ENCODE measurements around the gene PRRC2B.
A peak's percentile ranks its signal among the peaks of the same experiment; 100 is the strongest.

Gene PRRC2B

GRCh38 chr9:131522257-131523085, 128.6 kb downstream of the PRRC2B start:
- no peak for DNase-seq

DNA sequence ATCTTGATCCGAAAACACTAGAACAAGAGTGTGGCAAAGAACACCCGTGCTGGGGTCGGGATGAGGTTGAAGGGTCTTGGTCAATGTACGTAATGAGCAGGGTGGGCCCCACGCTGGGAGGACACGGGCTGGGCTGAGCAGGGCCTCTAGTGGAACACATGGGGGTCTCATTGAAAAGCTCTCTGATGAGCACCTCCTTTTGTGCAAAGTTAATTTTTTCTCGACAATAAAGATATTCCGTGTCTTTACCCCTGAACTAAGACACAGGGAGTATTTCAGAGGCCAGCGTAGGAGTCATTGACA, 129.2 kb downstream of the PRRC2B start:
- no peak for DNase-seq

- no peak for DNase-seq
Observed at GRCh38 chr9:131523451-131524435, 129.9 kb downstream of the PRRC2B start.

- no peak for DNase-seq
Observed at GRCh38 chr9:131524665-131525315, 130.9 kb downstream of the PRRC2B start.

DNA sequence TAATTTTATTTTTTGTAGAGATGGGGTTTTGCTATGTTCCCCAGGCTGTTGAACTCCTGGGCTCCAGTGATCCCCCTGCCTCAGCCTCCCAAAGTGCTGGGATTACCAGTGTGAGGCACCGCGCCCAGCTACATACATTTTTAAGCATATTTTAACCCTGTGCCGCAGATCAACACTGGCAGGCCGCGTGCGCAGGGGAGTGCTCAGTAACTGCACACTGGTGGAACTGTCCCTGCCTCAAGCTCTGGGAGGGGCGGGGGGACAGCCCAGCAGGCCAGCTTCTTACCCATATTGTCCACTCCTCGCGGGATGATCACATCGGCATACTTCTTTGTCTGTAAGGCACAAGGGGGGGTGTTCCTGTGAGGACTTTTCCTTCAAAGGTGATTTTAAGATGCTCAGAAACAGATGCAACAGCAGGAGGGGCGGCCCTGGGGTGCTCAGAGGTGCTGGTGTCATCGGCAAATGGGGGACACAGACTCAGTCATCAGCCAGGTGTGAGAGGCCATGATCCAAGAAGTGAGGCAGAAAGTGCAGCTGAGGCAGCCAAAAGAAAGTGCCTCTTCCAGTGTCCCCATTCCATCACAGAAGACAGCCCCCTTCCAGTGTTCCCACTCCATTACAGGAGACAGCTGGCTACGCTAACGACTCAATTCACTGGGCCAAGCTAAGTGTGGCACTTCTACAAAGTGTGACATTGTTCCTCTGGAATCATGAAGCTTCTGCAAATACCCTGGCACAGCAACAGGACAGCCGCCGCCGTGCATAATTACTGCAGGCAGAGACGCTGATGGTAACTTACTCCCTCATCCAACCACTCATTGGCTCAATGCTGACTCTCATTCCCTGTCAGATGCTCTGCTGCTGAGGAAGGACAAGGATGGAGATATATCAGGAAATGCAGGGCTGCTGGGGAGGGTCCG, 132.0 kb downstream of the PRRC2B start:
- DNase-seq, result no peak

- no peak for DNase-seq
Observed at GRCh38 chr9:131528186-131528585, 134.3 kb downstream of the PRRC2B start.

GRCh38 chr9:131528886-131529505, 135.1 kb downstream of the PRRC2B start:
- no peak for DNase-seq

- DNase-seq, result no peak
Observed at GRCh38 chr9:131529597-131530545, 136.0 kb downstream of the PRRC2B start.

DNA sequence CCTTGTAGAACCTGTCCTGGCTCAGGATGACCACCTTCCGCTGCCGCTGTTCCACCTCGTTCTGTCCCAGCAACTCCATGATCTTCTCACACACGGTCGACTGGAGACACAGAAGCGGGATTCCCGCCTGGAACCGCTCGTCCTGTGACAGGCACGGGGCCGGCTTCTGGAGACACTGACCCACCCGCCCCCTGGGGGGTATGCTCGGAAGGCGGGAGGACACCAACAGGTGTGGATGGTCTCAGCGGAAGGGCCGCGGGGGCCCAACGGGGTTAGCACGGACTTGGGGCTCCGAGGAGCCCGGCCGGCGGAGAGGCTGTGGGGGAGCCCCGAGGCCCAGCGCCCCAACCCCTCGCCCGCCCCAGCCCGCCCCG, 136.6 kb downstream of the PRRC2B start:
- no peak for DNase-seq

DNA sequence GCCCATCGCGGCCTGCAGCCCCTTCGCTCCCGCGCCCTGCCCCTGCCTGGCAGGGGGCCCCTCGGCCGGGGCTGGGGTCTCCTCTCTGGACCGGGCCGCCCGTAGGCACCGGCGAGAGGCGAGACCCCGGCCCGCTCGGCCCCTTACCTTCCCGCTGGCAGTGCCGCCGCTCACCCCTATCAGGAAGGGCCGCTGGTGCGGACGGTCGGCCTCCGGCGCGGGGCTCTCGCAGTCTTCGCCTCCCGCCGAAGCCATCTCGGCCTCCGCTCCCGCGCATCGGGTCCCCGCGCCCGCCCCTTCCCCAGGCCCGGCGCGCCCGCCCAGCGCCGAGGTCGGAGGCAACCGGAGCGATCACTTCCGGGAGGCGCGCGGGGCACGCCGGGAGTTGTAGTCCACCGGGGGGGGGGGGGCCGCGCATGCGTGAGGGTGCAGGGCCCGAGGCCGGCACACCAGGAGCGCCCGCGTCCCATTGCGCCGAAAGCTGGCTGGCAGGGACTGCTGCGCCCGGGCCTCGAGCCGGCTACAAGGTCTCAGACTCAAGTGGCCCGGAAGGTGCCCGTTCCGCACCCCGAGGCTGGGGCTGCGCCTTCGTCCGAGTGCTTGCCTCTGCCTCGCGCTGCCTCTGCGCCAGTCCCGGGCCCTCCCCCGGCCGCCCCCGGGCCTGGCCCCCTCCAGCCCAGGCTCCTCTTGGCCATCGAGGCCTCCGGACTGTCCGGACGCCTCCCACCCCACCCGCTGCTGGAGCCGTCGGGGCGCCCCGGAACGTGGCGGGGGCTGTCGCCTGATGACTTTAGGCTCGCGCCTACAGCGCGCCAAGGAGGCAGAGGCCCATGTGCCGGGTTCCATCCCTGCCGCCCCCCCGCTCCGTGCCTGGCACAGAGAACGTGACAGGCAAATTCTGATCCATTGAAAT, 137.3 kb downstream of the PRRC2B start, which contains the start of gene UCK1:
UCK1 (minus strand) TSS at position 344 of the 913 bp plus-strand sequence; CDS start at position 255, 89 bp downstream.
- peak in 1 of 2 experiments; percentile 17 for DNase-seq

- DNase-seq, result no peak
Observed at GRCh38 chr9:131534721-131535237, 140.9 kb downstream of the PRRC2B start.

- DNase-seq, result no peak
Observed at GRCh38 chr9:131537946-131538345, 144.1 kb downstream of the PRRC2B start.

DNA sequence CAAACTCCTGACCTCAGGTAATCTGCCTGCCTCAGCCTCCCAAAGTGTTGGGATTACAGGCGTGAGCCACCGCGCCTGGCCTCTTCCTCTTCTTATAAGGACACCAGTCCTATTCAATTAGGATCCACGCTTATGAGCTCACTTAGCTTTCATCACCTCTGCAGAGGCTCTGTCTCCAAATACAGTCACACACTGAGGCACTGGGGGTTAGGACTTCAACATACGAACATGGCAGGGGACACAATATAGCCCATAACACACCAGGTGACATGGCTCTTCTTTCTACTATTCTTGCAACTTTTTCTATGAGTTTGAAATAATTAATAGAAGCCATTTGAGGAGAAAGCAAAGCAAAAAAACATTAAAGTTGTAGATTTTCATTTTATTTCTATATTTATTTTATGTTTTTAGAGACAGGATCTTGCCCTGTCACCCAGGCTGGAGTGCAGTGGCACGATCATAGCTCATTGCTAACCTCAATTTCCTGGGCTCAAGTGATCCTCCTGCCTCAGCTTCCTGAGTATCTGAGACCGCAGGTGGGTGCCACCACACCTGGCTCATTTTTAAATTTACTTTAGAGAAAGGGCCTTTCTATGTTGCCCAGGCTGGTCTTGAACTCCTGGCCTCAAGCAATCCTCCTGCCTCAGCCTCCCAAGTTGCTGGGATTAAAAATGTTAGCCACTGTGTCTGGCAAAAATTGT, 145.5 kb downstream of the PRRC2B start:
- DNase-seq, result no peak

- no peak for DNase-seq
Observed at GRCh38 chr9:131543141-131543540, 149.3 kb downstream of the PRRC2B start.

- no peak for DNase-seq
Observed at GRCh38 chr9:131545003-131545785, 151.3 kb downstream of the PRRC2B start, which contains the start of gene PRRT1B. TSS of gene PRRT1B (plus strand) at chr9:131545523. CDS start at chr9:131545616, 93 bp downstream.

DNA sequence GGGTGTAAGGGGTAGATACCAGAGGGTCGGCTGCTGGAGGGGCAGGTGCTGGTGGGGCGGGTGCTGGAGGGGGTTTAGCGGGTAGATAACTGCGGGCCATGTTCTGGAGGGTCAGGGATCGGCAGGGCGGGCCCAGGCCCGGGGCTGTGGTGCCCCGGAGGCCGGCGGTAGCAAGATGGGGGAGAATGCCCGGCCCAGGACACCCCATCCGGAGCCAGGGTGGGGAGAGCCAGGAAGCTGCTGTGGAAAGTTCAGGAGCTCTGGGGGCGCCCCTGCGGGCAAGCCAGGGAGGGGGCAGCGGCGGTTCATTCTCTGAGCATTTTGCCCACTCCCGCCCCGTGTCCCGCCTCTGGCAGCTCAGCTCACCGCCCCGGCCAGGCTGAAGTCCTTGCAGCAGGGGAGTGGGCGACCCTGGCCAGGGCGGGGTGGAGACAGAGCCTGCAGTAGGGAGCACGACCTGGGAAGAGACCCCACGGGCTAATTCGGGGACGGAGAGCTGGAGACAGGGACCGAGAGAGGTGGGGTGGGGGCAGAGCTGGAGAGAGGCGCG, 152.0 kb downstream of the PRRC2B start:
- DNase-seq, result no peak

All from cerebellar nuclear complex (tissue), 1 donor.